ENCODE results near the gene SPDYE5.
"Not testable (repeated sequence)": the region's sequence is repeated elsewhere in the genome, so short reads cannot be mapped to it uniquely, and the experiment has no call there.

SPDYE5 gene, protein sequence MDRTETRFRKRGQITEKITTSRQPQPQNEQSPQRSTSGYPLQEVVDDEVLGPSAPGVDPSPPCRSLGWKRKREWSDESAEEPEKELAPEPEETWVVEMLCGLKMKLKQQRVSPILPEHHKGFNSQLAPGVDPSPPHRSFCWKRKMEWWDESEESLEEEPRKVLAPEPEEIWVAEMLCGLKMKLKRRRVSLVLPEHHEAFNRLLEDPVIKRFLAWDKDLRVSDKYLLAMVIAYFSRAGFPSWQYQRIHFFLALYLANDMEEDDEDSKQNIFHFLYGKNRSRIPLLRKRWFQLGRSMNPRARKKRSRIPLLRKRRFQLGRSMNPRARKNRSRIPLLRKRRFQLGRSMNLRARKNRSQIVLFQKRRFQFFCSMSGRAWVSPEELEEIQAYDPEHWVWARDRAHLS

GRCh38 chr7:75492020-75492419 lies at the start of gene SPDYE5:
Gene SPDYE5, plus strand, starts transcription at chr7:75492320. Its CDS starts 1,728 bp downstream, at chr7:75494048.
- not testable (repeated sequence) for DNase-seq

DNA sequence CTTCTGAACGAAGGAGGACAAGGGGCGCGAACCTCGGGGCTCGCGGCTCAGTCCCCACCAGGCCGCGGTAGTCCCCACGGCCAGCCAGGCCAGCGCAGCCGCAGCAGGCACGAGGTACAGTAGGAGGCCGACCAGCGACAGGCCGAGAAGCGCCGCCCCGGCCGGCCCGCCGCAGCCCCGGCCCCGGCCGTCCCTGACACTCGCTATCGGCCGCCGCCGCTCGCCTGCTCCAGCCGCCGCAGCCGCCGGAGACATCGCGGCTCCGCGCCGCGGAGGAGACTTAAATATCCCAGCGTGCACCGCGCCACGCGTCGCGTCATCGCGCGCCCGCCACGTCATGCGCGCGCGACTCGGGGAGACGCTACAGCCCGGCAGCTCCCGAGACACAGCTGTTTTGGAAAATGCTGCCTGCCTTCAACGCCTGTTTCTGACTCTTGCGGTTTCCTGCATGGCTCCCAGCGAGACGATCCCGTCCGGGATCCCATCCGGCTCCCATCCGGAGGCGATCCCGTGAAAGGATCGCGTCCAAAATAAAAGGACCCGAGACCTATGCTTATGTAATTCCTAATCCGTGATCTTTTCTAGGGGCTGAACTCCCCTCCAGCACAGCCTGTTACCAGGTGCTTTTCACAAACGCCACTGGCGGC lies 49.5 kb upstream of the SPDYE5 start:
- DNase-seq = peak; percentile 80

GRCh38 chr7:75449946-75450345 lies 42.2 kb upstream of the SPDYE5 start:
- DNase-seq = not testable (repeated sequence)

- not testable (repeated sequence) for DNase-seq
Observed at GRCh38 chr7:75452494-75452955, 39.6 kb upstream of the SPDYE5 start.

DNA sequence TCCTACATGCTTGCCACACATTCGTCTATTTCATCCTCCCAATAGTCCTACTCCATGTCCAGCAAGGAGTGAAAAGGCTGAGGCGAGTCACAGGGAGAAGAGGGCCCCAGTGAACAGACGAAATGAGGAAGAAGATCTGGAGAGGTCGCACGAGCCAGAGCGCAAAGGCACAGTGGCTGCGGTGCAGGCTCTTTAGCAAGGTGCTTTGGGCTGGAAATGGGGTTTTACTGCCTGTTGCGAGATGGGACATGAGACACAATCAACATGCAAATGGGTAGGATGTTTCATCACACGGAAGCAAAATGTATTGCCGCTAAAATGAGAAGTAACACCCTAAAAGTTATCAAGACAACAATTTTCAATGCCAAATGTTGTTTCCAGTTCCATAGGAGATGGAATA lies 35.7 kb upstream of the SPDYE5 start:
- DNase-seq = not testable (repeated sequence)

DNA sequence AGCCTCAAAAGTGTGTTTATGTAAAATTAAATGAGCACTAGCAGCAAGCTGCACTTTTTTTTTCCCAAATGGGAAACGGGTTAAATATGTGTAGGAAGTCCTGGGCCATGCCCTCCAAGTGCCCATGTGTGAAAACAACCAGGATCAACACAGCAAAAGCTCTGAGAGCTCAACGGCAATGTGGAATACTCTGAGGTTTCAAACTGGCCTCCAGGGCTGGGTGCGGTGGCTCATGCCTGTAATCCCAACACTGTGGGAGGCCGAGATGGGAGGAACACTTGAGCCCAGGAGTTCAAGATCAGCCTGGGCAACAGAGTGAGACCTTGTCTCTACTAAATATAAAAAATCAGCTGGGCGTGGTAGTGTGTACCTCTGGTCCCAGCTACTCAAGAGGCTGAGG lies 34.1 kb upstream of the SPDYE5 start:
- DNase-seq = not testable (repeated sequence)

GRCh38 chr7:75460541-75460940 lies 31.6 kb upstream of the SPDYE5 start:
- DNase-seq = not testable (repeated sequence)

DNA sequence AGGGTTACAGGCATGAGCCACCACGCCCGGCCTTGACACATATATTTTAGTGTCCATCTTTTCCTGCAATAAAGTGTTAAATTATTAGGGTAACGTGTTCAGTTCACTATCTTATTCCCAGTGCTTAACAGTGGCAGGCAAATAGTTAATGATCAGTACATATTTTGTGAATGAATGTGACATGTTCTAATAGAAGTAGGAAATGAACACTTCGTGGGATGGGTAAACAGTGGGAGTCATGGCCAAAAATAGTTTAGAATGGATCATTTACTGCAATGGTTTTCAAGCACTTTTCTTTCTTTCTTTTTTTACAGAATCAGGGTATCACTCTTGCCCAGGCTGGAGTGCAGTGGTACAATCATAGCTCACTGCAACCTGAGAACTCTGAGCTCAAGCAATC lies 22.0 kb upstream of the SPDYE5 start:
- not testable (repeated sequence) for DNase-seq

DNA sequence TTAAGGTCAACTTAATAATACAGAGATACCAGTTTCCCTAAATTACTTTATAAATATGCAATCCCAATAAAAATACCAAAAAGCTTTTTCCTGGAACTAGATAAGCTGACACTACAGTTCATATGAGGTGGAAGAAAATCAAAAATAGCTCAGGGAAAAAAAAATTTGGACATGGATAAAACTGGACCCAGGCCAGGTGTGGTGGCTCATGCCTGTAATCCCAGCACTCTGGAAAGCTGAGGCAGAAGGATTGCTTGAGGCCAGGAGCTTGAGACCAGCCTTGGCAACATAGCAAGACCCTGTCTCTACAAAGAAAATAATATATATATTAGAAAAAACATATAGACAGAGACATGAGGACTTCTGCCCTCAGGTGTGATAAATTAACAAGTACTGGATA lies 14.7 kb upstream of the SPDYE5 start:
- DNase-seq = not testable (repeated sequence)

GRCh38 chr7:75480313-75480712 lies 11.8 kb upstream of the SPDYE5 start:
- not testable (repeated sequence) for DNase-seq

DNA sequence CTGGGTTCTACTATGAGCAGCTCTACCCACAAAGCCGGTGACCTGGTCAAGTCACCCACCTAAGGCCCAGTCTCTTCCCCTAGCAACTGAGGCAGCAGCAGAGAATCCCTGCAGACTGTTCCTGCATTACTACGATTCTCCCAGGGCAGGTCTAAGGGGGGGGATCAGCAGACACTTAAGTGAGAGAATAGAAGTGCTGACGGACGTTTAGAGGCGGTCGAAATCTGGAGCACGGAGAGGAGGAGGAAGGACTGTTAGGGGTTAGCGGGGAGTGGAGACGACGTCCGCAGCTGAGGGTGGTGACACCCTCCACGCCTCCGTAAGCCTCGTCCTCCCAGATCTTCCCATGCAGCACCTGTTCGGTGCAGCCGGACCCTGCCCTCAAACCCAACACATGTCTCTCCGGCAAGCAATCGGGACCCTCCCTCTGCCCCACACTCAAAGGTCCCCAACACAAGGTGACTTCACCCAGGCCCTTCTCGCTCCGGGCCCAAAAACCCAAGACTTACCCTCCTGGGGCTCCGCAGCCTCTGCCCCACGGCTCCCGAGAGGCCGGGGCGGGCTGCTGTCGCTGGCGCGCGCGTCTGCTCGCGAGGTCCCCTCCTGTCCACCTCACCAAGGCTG lies 6.7 kb upstream of the SPDYE5 start:
- DNase-seq = peak; percentile 74

GRCh38 chr7:75485979-75486643 lies 6.0 kb upstream of the SPDYE5 start, which contains the start of gene POM121C:
Gene POM121C, minus strand, starts transcription at chr7:75486299. Its CDS starts 44,803 bp downstream, at chr7:75441496.
- peak; percentile 93 for DNase-seq

DNA sequence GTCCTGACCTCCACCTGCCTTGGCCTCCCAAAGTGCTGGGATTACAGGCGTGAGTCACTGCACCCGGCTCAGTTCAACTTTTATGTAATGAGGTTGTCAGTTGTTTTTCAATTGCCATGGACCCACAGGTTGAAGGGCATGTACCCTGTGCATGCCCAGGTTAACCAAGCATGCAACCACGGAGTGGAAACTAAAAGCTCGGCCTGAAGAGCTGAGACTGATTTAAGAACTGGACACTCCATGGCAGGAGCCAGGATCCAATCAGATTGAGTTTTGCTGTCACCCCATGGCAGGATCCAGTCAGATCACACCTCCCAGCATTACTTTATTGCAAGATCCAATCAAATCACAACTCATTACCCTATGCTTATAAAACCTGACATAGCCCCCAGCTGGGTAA lies 16.9 kb downstream of the SPDYE5 start:
- not testable (repeated sequence) for DNase-seq

DNA sequence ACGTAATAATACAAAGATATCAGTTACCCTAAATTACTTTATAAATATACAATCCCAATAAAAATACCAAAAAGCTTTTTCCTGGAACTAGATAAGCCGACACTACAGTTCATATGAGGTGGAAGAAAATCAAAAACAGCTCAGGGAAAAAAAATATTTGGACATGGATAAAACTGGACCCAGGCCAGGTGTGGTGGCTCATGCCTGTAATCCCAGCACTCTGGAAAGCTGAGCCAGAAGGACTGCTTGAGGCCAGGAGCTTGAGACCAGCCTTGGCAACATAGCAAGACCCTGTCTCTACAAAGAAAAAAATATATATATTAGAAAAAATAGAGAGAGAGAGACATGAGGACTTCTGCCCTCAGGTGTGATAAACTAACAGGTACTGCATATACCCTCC lies 26.7 kb downstream of the SPDYE5 start:
- not testable (repeated sequence) for DNase-seq

GRCh38 chr7:75521727-75522126 lies 29.6 kb downstream of the SPDYE5 start:
- DNase-seq = not testable (repeated sequence)

DNA sequence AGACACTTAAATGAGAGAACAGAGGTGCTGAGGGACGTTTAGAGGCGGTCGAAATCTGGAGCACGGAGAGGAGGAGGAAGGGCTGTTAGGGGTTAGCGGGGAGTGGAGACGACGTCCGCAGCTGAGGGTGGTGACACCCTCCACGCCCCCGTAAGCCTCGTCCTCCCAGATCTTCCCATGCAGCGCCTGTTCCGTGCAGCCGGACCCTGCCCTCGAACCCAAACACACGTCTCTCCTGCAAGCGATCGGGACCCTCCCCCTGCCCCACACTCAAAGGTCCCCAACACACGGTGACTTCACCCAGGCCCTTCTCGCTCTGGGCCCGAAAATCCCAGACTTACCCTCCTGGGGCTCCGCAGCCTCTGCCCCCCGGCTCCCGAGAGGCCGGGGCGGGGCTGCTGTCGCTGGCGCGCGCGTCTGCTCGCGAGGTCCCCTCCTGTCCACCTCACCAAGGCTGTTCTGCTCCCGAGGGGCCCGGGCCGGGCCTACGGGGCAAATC lies 35.2 kb downstream of the SPDYE5 start:
- not testable (repeated sequence) for DNase-seq

GRCh38 chr7:75531359-75531821 lies 39.3 kb downstream of the SPDYE5 start:
- peak; percentile 24 for DNase-seq

DNA sequence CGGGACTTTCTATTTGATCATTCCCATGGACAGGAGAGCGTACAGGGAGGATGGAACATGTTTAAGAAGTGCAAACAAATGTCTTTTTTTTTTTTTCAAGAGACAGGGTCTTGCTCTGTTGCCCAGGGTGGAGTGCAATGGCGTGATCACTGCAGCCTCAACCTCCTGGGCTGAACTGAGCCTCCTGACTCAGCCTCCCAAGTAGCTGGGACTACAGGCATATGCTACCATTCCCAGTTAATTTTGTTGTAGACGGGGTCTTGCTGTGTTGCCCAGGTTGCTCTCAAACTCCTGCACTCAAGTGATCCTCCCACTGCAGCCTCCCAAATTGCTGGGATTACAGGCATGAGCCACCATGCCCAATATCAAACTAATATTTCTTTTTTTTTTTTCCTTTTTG lies 40.5 kb downstream of the SPDYE5 start:
- DNase-seq = peak; percentile 3

GRCh38 chr7:75533926-75534325 lies 41.8 kb downstream of the SPDYE5 start:
- no peak for DNase-seq

DNA sequence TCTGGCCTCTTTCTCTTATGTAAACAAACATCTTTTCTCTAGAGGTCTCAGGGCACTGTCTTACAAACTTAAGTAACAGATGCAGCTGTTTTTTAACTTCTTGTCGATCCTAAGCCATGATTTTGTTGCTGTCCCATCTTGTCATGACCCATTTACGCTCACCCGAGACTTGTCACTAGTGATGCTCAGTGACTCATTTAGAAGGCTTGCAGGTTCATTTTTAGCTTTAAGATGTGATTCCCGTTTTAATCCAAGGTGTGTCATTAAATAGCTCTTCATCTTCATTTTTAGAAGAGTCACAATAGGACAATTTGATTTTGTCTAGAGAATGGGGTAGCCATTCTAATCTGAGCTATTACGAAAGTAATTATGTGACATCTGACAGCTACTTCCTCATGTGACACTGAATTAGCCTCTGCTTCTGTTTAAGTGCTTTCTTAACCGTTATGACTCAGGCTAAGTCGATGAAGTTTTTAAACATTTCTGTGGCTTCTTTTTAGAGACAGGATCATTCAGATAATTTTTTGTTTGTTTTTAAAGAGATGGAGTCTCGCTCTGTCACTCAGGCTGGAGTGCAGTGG lies 42.7 kb downstream of the SPDYE5 start:
- no peak for DNase-seq

- DNase-seq = no peak
Observed at GRCh38 chr7:75536491-75536890, 44.4 kb downstream of the SPDYE5 start.

GRCh38 chr7:75536940-75537538 lies 44.9 kb downstream of the SPDYE5 start:
- DNase-seq = no peak
